ENCODE results near the gene INTS15.

Gene INTS15

GRCh38 chr7:6654842-6655610 lies 65.2 kb downstream of the INTS15 start:
- no peaks in the 10 kb centered on the region for H3K4me1 ChIP-seq (ENCODE audit: control insufficient read depth in 5 of 5, insufficient read depth in 5 of 5, low read length in 5 of 5)
- peaks cover 0 to 4% (median 0%) of the 10 kb centered on the region in 5 donors for H3K9me3 ChIP-seq (ENCODE audit: control insufficient read depth in 5 of 5, low read length in 5 of 5)
- H3K4me3 ChIP-seq (ENCODE audit: low read depth in 1 of 5, low read length in 5 of 5), result no peak overlapping the region
- H3K27me3 ChIP-seq (ENCODE audit: control insufficient read depth in 5 of 5, insufficient read depth in 4 of 5, low read length in 5 of 5), result peaks cover 0 to 9% (median 3%) of the 10 kb centered on the region in 5 donors
- H3K9ac ChIP-seq (ENCODE audit: low read length in 5 of 5), result no peak overlapping the region
- no peak overlapping the region for H3K27ac ChIP-seq (ENCODE audit: low read depth, low read length)
- peaks cover 0 to 60% (median 43%) of the 10 kb centered on the region in 5 donors for H3K36me3 ChIP-seq (ENCODE audit: control insufficient read depth in 5 of 5, insufficient read depth in 5 of 5, low read length in 5 of 5)

- Histone ChIP-seq H3K27me3 (ENCODE audit: control insufficient read depth in 5 of 5, insufficient read depth in 4 of 5, low read length in 5 of 5) (peaks cover 0 to 9% (median 3%) of the 10 kb centered on the region in 5 donors), H3K4me3 (ENCODE audit: low read depth in 1 of 5, low read length in 5 of 5) (no peak overlapping the region), H3K36me3 (ENCODE audit: control insufficient read depth in 5 of 5, insufficient read depth in 5 of 5, low read length in 5 of 5) (peaks cover 0 to 52% (median 36%) of the 10 kb centered on the region in 5 donors), H3K4me1 (ENCODE audit: control insufficient read depth in 5 of 5, insufficient read depth in 5 of 5, low read length in 5 of 5) (no peaks in the 10 kb centered on the region), H3K9ac (ENCODE audit: low read length in 5 of 5) (no peak overlapping the region), H3K27ac (ENCODE audit: low read depth, low read length) (no peak overlapping the region), H3K9me3 (ENCODE audit: control insufficient read depth in 5 of 5, low read length in 5 of 5) (peaks cover 0 to 4% (median 0%) of the 10 kb centered on the region in 5 donors)
Measured at GRCh38 chr7:6655636-6656385, 66.0 kb downstream of the INTS15 start.

- H3K4me1 ChIP-seq (ENCODE audit: control insufficient read depth in 5 of 5, insufficient read depth in 5 of 5, low read length in 5 of 5), result no peaks in the 10 kb centered on the region
- no peak overlapping the region for H3K27ac ChIP-seq (ENCODE audit: low read depth, low read length)
- H3K9ac ChIP-seq (ENCODE audit: low read length in 5 of 5), result no peak overlapping the region
- peaks cover 0 to 47% (median 33%) of the 10 kb centered on the region in 5 donors for H3K36me3 ChIP-seq (ENCODE audit: control insufficient read depth in 5 of 5, insufficient read depth in 5 of 5, low read length in 5 of 5)
- H3K27me3 ChIP-seq (ENCODE audit: control insufficient read depth in 5 of 5, insufficient read depth in 4 of 5, low read length in 5 of 5), result peaks cover 0 to 9% (median 3%) of the 10 kb centered on the region in 5 donors
- H3K4me3 ChIP-seq (ENCODE audit: low read depth in 1 of 5, low read length in 5 of 5), result no peak overlapping the region
- peaks cover 0 to 4% (median 0%) of the 10 kb centered on the region in 5 donors for H3K9me3 ChIP-seq (ENCODE audit: control insufficient read depth in 5 of 5, low read length in 5 of 5)
Measured at GRCh38 chr7:6656413-6656812, 66.6 kb downstream of the INTS15 start.
